Fibroblast of lung (primary cell): ENCODE results near the gene KCNH4.

Experiments used
- EZH2 ChIP-seq: IDR thresholded peaks from 2 replicates; pipeline ENCODE4 v1.5.1; 2012; ENCODE audit warnings: low read length, control low read depth, mild to moderate bottlenecking; ENCODE audit errors: missing control alignments
- TF ChIP-seq, protein P1 (sequence below), 2 donors: IDR thresholded peaks in 1 of 2; conservative IDR thresholded peaks in 1 of 2; 1 replicate in 1 of 2; 2 replicates in 1 of 2; pipeline ENCODE4 v1.5.1; 2011 to 2012; ENCODE audit warnings: low read length in 2 of 2, control low read depth in 1 of 2, inconsistent platforms in 1 of 2, low read depth in 1 of 2, mild to moderate bottlenecking in 1 of 2

DNA sequence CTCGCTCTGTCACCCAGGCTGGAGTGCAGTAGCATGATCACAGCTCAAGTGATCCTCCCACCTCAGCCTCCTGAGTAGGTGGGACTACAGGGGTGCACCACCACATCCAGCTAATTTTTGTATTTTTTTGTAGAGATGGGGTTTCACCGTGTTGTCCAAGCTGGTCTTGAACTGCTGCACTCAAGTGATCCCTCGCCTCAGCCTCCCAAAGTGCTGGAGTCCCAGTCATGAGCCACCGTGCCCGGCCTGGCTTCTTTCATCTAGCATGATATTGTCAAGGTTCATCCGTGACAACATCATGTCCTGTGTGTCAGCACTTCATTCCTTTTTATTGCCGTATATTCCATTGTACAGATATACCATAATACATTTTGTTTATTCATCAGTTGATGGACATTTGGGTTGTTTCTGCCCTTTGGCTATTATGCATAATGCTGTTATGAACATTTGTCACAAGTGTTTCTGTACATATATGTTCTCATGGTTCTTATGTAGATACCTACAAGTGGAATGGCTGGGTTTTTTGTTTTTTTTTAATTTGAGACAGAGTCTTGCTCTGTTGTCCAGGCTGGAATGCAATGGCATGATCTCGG is 16.7 kb upstream of the KCNH4 start:
- no peak for TF ChIP-seq EZH2
- TF ChIP-seq, protein P1, sequence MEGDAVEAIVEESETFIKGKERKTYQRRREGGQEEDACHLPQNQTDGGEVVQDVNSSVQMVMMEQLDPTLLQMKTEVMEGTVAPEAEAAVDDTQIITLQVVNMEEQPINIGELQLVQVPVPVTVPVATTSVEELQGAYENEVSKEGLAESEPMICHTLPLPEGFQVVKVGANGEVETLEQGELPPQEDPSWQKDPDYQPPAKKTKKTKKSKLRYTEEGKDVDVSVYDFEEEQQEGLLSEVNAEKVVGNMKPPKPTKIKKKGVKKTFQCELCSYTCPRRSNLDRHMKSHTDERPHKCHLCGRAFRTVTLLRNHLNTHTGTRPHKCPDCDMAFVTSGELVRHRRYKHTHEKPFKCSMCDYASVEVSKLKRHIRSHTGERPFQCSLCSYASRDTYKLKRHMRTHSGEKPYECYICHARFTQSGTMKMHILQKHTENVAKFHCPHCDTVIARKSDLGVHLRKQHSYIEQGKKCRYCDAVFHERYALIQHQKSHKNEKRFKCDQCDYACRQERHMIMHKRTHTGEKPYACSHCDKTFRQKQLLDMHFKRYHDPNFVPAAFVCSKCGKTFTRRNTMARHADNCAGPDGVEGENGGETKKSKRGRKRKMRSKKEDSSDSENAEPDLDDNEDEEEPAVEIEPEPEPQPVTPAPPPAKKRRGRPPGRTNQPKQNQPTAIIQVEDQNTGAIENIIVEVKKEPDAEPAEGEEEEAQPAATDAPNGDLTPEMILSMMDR (conservative IDR thresholded peaks at IDR 0.05 in 1 of 2, IDR thresholded peaks at IDR 0.05 in 1 of 2; ENCODE audit: low read depth in 1 of 2, low read length in 2 of 2), result no peak
